WTC11 (cell line): ENCODE measurements around the gene GRK1.

Experiments used
- CREM ChIP-seq: sonication (generic); formaldehyde crosslinking; IDR thresholded peaks from 2 replicates; pipeline ENCODE4 v1.8.1; 2022; ENCODE audit warnings: mild to moderate bottlenecking, missing genetic modification reagents, moderate library complexity
- JAZF1 ChIP-seq: fragments of 250-450 bp; sonication (Bioruptor Pico); IDR thresholded peaks from 2 replicates; pipeline ENCODE4 v1.9.0; 2021; ENCODE audit warnings: moderate library complexity, mild to moderate bottlenecking, inconsistent platforms
- NFYB ChIP-seq: sonication (generic); formaldehyde crosslinking; conservative IDR thresholded peaks from 2 replicates; pipeline ENCODE4 v1.8.0; 2022; ENCODE audit warnings: low read depth, missing genetic modification reagents
- ZNF317 ChIP-seq: sonication (generic); formaldehyde crosslinking; IDR thresholded peaks from 2 replicates; pipeline ENCODE4 v1.8.1; 2023; ENCODE audit warnings: low read depth, mild to moderate bottlenecking, moderate library complexity, missing genetic modification reagents, borderline replicate concordance
- TF ChIP-seq, protein P1 (sequence below): sonication (generic); formaldehyde crosslinking; IDR thresholded peaks from 2 replicates; pipeline ENCODE4 v1.8.0; 2022; ENCODE audit warnings: mild to moderate bottlenecking, missing genetic modification reagents
- TF ChIP-seq, protein P2 (sequence below): fragments of 200-600 bp; IDR thresholded peaks from 2 replicates; pipeline ENCODE4 v1.8.0; 2022; ENCODE audit warnings: antibody characterized with exemption
- TF ChIP-seq, protein P3 (sequence below): sonication (generic); formaldehyde crosslinking; IDR thresholded peaks from 2 replicates; pipeline ENCODE4 v1.8.1; 2023; ENCODE audit warnings: mild to moderate bottlenecking, missing genetic modification reagents, moderate library complexity
- TF ChIP-seq, protein P4 (sequence below): sonication (generic); formaldehyde crosslinking; conservative IDR thresholded peaks from 2 replicates; pipeline ENCODE4 v1.8.1; 2023; ENCODE audit warnings: mild to moderate bottlenecking, low read depth, missing genetic modification reagents, moderate library complexity

DNA sequence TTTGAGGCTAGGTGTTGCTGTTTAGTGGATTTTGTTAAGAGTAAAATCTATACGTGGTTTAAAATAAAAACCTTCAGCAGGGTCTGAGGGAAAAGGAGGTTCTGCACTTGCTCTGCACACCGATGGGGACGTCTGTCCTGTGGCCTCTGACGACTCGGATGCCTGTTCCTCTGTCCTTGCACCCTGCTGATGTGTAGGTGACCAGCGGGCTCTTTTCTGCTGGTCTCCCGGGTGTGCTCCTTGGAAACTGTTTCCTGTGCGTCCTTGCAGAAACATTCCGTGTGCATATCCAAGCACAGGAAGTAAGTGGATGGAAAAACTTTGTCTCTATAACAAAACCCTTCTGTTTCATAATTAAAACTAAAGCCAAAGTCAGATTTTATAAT lies 12.9 kb upstream of the GRK1 start:
- TF ChIP-seq, protein P1, sequence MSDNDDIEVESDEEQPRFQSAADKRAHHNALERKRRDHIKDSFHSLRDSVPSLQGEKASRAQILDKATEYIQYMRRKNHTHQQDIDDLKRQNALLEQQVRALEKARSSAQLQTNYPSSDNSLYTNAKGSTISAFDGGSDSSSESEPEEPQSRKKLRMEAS (CRISPR knock-in tag), result no peak
- TF ChIP-seq, protein P2, sequence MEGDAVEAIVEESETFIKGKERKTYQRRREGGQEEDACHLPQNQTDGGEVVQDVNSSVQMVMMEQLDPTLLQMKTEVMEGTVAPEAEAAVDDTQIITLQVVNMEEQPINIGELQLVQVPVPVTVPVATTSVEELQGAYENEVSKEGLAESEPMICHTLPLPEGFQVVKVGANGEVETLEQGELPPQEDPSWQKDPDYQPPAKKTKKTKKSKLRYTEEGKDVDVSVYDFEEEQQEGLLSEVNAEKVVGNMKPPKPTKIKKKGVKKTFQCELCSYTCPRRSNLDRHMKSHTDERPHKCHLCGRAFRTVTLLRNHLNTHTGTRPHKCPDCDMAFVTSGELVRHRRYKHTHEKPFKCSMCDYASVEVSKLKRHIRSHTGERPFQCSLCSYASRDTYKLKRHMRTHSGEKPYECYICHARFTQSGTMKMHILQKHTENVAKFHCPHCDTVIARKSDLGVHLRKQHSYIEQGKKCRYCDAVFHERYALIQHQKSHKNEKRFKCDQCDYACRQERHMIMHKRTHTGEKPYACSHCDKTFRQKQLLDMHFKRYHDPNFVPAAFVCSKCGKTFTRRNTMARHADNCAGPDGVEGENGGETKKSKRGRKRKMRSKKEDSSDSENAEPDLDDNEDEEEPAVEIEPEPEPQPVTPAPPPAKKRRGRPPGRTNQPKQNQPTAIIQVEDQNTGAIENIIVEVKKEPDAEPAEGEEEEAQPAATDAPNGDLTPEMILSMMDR, result no peak
- TF ChIP-seq, protein P3, sequence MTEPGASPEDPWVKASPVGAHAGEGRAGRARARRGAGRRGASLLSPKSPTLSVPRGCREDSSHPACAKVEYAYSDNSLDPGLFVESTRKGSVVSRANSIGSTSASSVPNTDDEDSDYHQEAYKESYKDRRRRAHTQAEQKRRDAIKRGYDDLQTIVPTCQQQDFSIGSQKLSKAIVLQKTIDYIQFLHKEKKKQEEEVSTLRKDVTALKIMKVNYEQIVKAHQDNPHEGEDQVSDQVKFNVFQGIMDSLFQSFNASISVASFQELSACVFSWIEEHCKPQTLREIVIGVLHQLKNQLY (CRISPR knock-in tag), result no peak
- TF ChIP-seq ZNF317 (CRISPR knock-in tag), result no peak
- TF ChIP-seq NFYB, result no peak
- TF ChIP-seq, protein P4, sequence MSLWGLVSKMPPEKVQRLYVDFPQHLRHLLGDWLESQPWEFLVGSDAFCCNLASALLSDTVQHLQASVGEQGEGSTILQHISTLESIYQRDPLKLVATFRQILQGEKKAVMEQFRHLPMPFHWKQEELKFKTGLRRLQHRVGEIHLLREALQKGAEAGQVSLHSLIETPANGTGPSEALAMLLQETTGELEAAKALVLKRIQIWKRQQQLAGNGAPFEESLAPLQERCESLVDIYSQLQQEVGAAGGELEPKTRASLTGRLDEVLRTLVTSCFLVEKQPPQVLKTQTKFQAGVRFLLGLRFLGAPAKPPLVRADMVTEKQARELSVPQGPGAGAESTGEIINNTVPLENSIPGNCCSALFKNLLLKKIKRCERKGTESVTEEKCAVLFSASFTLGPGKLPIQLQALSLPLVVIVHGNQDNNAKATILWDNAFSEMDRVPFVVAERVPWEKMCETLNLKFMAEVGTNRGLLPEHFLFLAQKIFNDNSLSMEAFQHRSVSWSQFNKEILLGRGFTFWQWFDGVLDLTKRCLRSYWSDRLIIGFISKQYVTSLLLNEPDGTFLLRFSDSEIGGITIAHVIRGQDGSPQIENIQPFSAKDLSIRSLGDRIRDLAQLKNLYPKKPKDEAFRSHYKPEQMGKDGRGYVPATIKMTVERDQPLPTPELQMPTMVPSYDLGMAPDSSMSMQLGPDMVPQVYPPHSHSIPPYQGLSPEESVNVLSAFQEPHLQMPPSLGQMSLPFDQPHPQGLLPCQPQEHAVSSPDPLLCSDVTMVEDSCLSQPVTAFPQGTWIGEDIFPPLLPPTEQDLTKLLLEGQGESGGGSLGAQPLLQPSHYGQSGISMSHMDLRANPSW (CRISPR knock-in tag), result no peak
- TF ChIP-seq CREM (CRISPR knock-in tag), result no peak
- TF ChIP-seq JAZF1 (CRISPR knock-in tag), result no peak
